ENCODE data around the gene IGSF21.

Gene IGSF21

GRCh38 chr1:18327650-18328049 lies 220.1 kb downstream of the IGSF21 start:
- no peak for DNase-seq (ENCODE audit: low read depth in 2 of 2)

- no peak for DNase-seq (ENCODE audit: low read depth in 2 of 2)
Observed at GRCh38 chr1:18328803-18329202, 221.2 kb downstream of the IGSF21 start.

GRCh38 chr1:18329469-18330253 lies 222.1 kb downstream of the IGSF21 start:
- no peak for DNase-seq (ENCODE audit: low read depth in 2 of 2)

DNA sequence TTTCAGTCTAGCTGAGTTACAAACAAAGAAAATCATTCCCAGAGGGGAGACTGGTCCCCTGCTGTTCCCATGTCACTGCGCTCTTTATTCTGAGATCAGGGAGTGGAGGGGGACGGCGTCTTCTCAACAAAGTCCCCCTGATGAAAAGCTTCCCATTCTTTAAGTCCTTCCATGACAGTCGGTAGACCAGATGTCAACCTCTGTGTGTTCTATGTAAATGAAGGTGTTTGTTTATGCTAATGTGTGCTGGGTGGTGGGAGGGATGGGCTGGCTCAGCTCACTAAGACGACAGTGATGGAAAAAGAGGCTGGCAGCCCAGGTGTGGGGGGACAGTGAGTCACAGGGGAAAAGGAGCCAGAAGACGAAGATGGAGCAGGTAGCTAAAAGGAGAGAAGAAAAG lies 225.0 kb downstream of the IGSF21 start:
- DNase-seq (ENCODE audit: low read depth in 2 of 2) = no peak

GRCh38 chr1:18333220-18333619 lies 225.6 kb downstream of the IGSF21 start:
- no peak for DNase-seq (ENCODE audit: low read depth in 2 of 2)

DNA sequence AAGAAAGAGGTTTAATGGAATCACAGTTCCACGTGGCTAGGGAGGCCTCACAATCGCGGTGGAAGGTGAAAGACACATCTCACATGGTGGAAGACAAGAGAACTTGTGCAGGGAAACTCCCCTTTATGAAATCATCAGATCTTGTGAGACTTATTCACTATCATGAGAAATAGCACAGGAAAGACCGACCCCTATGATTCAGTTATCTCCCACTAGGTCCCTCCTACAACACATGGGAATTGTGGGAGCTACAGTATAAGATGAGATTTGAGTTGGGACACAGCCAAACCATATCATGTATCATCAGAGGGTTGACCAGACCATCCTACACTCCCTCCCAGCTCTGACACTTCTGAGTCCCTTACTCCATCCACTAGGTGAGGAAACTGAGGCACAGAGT lies 229.2 kb downstream of the IGSF21 start:
- DNase-seq (ENCODE audit: low read depth in 2 of 2) = no peak

GRCh38 chr1:18337757-18338156 lies 230.2 kb downstream of the IGSF21 start:
- no peak for DNase-seq (ENCODE audit: low read depth in 2 of 2)

DNA sequence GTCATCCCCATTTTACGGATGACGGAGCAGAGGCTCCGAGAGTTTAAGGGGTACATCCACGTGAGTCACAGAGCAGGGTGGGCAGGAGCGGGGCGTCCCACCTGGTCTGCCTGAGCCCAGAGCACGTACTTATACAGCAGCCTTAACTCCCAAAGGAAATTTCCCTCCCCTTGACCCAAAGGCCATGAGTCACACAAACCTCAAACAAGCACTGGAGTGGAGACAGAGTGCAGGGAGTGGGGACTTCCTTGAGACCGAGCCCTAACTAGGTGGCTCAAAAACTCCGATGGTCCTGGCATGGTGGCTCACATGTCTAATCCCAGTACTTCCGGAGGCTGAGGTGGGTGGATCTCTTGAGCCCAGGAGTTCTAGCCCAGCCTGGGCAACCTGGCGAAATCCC lies 231.6 kb downstream of the IGSF21 start:
- DNase-seq (ENCODE audit: low read depth in 2 of 2) = no peak

DNA sequence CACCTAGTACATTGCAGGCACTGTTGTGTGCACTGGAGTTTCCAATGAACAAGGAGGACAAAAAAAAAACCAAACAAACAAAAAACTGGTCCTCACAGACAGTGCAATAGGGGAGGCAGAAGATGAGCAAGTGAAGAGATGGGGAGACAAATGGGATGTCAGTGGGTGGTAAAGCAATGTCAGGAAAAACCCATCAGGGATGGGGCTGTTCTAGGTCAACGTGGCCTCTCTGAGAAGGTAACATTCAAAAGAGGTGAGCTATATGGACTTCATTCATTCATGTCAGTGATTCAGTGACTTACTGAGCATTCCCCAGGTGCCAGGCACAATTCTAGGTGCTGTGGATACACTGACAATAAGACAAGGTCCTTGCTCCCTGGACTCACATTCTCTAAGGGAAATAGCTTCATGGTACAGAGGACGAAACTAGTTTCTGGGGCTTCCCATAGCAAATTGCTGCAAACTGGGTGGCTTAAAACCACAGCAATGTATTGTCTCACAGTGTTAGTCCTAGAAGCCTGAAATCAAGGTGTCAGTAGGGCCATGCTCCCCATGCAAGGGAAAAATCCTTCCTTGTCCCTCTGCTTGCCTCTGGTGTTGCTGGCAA lies 232.7 kb downstream of the IGSF21 start:
- no peak for DNase-seq (ENCODE audit: low read depth in 2 of 2)

- DNase-seq (ENCODE audit: low read depth in 2 of 2) = no peak
Observed at GRCh38 chr1:18340787-18341186, 233.2 kb downstream of the IGSF21 start.

- DNase-seq (ENCODE audit: low read depth in 2 of 2) = no peak
Observed at GRCh38 chr1:18341291-18342069, 233.9 kb downstream of the IGSF21 start.

GRCh38 chr1:18342744-18343143 lies 235.1 kb downstream of the IGSF21 start:
- DNase-seq (ENCODE audit: low read depth in 2 of 2) = no peak

GRCh38 chr1:18343581-18343980 lies 236.0 kb downstream of the IGSF21 start:
- DNase-seq (ENCODE audit: low read depth in 2 of 2) = no peak

- no peak for DNase-seq (ENCODE audit: low read depth in 2 of 2)
Observed at GRCh38 chr1:18344755-18345154, 237.2 kb downstream of the IGSF21 start.

GRCh38 chr1:18347559-18347958 lies 240.0 kb downstream of the IGSF21 start:
- no peak for DNase-seq (ENCODE audit: low read depth in 2 of 2)

DNA sequence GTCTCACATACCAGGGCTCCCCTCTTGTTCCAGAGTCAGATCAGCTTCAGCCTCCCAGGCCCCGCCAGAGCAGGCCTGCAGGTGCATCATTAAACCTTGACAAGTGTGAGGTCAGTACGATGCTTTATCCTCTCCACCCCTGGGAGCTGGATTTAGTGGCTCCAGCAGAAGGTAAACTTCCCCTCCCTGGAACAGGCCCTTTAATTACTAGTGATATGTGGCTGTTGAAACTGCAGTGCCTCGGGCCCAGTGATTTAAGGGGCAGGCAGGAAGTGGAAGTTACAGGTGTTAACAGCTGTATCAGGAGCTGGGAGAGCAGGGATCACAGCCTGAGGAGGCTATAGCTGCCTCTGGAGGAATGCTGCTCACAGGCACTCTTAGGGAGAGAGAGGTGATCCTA lies 240.8 kb downstream of the IGSF21 start:
- no peak for DNase-seq (ENCODE audit: low read depth in 2 of 2)

DNA sequence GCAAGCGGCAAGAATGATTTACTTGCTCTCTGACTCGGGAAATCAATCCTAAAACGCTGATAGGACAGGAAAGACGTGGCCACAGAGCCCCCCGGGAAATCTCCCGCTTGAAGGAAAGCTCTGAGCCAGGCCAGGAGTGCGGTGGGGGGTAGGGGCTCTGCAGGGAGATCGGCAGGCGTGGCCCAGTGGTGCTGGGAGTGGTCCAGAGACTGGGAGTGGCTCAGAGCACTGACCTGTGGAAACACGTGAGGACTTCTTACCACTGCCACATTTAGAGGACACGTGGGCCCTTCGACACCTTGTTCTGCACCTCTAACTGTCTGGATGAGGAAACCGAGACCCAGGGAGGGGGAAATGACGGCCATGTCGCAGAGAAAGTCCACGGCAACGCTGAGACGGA lies 243.1 kb downstream of the IGSF21 start:
- DNase-seq (ENCODE audit: low read depth in 2 of 2) = no peak

GRCh38 chr1:18351735-18352134 lies 244.1 kb downstream of the IGSF21 start:
- no peak for DNase-seq (ENCODE audit: low read depth in 2 of 2)

- DNase-seq (ENCODE audit: low read depth in 2 of 2) = no peak
Observed at GRCh38 chr1:18352636-18353265, 245.2 kb downstream of the IGSF21 start.

DNA sequence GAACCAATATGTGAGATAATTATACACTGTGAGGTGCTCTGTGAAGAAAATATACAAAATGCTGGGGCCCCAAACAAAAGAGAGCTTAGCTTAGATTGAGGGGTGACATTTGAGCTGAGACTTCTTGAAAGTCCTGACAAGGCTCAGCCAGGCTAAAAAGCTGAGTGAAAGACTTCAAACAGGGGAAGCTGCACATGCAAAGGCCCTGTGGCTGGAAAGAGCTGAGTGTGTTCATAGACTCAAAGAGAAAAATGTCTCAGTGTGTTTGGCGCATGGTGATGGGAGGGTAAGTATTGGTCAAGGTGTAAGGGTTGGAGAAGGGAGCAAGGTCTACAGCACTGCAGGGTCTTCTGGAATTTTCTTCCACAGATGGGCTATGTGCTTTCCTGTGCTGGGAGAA lies 245.9 kb downstream of the IGSF21 start:
- no peak for DNase-seq (ENCODE audit: low read depth in 2 of 2)

DNA sequence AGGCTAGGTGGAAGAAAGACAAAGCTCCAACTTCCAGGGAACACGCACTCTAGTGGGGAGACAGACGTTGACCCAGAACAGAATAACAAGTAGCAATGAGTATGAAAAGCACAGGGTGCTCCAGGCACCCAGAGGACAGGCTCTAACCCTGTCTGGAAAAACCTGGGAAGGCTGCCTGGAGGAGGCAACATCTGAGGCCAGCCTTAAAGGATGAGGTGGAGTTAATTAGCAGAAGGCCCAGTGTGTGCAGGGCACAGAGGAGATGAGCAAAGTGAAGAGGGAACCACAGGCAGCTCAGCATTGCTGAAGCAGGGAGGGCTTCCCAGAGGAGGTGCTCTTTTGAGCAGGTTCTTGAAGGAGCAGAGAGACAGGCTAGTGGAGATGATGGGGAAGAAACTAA lies 246.4 kb downstream of the IGSF21 start:
- DNase-seq (ENCODE audit: low read depth in 2 of 2) = no peak

- no peak for DNase-seq (ENCODE audit: low read depth in 2 of 2)
Observed at GRCh38 chr1:18354612-18355011, 247.0 kb downstream of the IGSF21 start.

Data from stimulated activated CD4-positive, alpha-beta T cell treated with anti-CD3 and anti-CD28 coated beads, Interleukin-15, amount 100 ng/mL, for 48 hours (primary cell).